ENCODE data around the gene CPT2.

DNA sequence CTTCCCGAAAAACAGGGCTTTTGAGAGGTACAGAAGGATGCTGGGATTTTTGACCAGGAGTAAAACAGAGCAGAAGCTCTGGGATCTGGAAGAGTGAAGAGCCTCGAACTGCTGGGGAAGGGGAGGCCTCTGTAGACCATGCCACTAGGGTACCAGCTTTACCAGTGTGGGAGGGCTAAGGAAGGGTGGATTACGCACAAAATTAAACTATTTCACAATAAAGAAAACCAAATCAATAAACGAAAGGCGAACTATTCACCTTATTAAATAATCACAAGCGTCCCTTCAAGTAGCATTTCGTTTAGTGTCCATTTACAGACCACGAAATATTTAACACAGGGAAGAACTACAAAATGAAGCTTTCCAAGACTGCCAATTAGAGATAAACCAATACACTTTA lies 23.1 kb downstream of the CPT2 start:
- TF ChIP-seq POLR2A (IDR thresholded peaks at IDR 0.05; ENCODE audit: low read depth, low read length) (no peak), POLR2AphosphoS5 (IDR thresholded peaks at IDR 0.05; ENCODE audit: low read depth, low read length) (no peak), TAF1 (IDR thresholded peaks at IDR 0.05; ENCODE audit: borderline replicate concordance, low read depth, low read length) (no peak)
